ENCODE data around the gene CTNNAL1.
"Not testable (repeated sequence)": the region's sequence is repeated elsewhere in the genome, so short reads cannot be mapped to it uniquely, and the experiment has no call there.

The CTNNAL1 gene

DNA sequence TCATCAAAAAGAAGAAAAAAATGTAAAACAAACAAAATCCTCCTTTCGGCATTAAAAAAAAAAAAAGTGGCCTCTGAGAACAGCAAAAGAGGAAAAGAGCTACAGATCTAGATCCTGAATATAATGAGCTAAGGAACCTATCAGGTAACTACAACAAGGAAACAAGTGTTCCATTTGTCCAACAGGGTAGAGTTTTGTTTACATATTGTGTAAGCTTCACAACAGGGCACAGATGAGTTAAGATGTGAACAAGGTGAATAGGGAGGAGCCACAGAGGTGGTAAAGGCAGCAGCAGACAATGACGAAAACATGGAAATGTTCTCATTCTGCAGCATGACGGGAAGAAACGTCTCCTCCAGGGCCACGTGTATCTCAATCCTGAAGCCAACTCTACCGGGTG lies 93.8 kb downstream of the CTNNAL1 start:
- no peaks in the 10 kb centered on the region for H3K9me3 ChIP-seq (replicated peaks in 1 of 11)
- H3K9ac ChIP-seq: no peak overlapping the region
- H3K27ac ChIP-seq: no peak overlapping the region
- H3K4me1 ChIP-seq: no peaks in the 10 kb centered on the region
- peaks cover 73 to 99% (median 97%) of the 10 kb centered on the region in 11 experiments for H3K36me3 ChIP-seq
- no peaks in the 10 kb centered on the region for H3K27me3 ChIP-seq
- no peak overlapping the region for H3K4me2 ChIP-seq
- no peaks in the 10 kb centered on the region; a peak in 1 of 22 replicates for H4K20me1 ChIP-seq
- no peak overlapping the region for H3K4me3 ChIP-seq
- no peak for TF ChIP-seq Cebpa-rat (IDR thresholded peaks at IDR 0.05)

DNA sequence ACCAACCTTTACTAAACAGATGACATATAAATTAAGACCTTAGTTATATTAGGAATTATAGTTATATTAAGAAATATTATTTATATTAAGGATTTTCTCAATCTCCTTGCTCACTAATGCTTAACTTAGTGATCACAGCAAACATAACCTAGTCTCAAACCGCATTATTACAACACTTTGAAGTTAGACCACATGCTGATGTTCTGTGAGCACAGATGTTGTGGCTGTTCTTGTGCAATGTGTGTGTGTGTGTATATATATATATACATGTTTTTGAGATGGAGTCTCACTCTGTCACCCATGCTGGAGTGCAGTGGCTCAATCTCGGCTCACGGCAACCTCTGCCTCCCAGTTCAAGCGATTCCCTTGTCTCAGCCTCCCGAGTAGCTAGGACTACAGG lies 99.9 kb downstream of the CTNNAL1 start:
- Histone ChIP-seq H3K9ac (no peak overlapping the region), H3K4me2 (no peak overlapping the region), H3K4me3 (no peak overlapping the region), H3K36me3 (peaks cover 79 to 98% (median 90%) of the 10 kb centered on the region in 11 experiments), H3K27me3 (no peaks in the 10 kb centered on the region), H3K27ac (peak overlapping the region in 2 of 11 experiments; percentile 15 to 39; a peak in 3 of 22 replicates), H3K9me3 (replicated peaks in 1 of 11) (no peaks in the 10 kb centered on the region), H3K4me1 (no peaks in the 10 kb centered on the region), H4K20me1 (no peaks in the 10 kb centered on the region)
- 0 out of 22 replicates have a peak, but pooled peaks of 1 of the 11 experiments have one; percentile 23 for TF ChIP-seq Cebpa-rat (IDR thresholded peaks at IDR 0.05)

DNA sequence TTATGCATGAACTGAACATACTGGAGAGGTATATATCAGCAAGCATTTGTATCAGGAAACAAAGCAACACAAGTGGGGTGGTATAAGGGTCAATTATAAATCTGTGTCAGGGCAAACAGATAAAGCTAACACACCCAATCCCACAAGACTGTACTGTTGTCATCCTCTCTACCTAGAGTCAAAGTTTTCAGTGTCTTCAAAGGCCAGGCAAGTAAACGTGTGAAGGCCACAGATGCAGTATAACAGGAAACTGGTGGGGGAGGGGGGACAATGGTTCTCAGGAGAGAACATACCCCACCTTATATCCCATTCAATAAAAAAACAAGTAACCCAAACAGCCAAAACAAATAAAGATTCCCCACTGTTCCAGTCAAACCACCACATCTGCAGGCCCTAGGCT lies 101.5 kb downstream of the CTNNAL1 start:
- H3K4me3 ChIP-seq: no peak overlapping the region
- H3K27me3 ChIP-seq: no peaks in the 10 kb centered on the region
- no peak overlapping the region for H3K9ac ChIP-seq
- no peaks in the 10 kb centered on the region for H3K4me1 ChIP-seq
- H3K9me3 ChIP-seq (replicated peaks in 1 of 11): no peaks in the 10 kb centered on the region
- H4K20me1 ChIP-seq: no peaks in the 10 kb centered on the region
- H3K36me3 ChIP-seq: peaks cover 80 to 98% (median 90%) of the 10 kb centered on the region in 11 experiments
- H3K4me2 ChIP-seq: no peak overlapping the region
- TF ChIP-seq Cebpa-rat (IDR thresholded peaks at IDR 0.05): no peak
- peak overlapping the region in 1 of 11 experiments; percentile 14; a peak in 1 of 22 replicates for H3K27ac ChIP-seq

DNA sequence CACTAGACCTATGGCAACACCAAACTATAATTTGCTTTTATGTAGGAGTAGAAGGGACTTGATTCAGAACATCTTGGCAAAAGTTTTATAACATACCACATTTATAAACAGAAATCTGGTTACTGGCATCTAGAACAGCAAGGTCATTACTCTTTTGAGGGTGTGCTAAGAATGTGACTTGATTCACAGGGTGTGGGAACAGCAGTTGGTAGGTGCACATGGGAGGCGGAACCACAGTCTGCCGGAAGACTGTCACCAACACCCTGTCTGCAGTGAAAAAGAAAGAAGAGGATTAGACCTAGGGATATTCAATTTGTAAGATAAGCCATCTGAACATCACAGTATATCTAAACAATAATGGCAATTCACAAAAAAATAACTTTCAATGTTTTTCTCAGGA lies 102.4 kb downstream of the CTNNAL1 start:
- H3K36me3 ChIP-seq: peaks cover 85 to 98% (median 92%) of the 10 kb centered on the region in 11 experiments

DNA sequence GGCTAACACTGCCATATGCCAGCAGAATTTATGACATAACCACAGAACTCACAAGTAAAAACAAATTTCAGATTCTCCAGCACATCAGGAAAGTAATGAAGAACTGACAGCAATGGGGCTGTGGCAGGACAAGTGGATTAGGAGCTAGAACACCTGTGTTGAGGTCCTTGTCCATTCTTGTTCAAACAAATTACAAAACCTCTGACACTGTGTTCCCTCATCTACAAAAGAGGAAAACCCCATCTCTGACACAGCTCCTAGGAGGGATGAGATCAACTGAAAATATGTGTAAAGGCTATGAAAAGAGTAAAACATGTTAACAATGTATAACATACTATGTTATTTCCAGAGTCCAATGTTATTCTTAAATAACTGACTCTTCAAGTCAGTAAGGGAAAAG lies 102.9 kb downstream of the CTNNAL1 start:
- Histone ChIP-seq H4K20me1 (no peaks in the 10 kb centered on the region), H3K4me3 (no peak overlapping the region), H3K9me3 (replicated peaks in 1 of 11) (no peaks in the 10 kb centered on the region), H3K36me3 (peaks cover 86 to 98% (median 93%) of the 10 kb centered on the region in 11 experiments), H3K9ac (no peak overlapping the region), H3K27ac (no peak overlapping the region), H3K4me2 (no peak overlapping the region), H3K27me3 (no peaks in the 10 kb centered on the region), H3K4me1 (no peaks in the 10 kb centered on the region)
- no peak for TF ChIP-seq Cebpa-rat (IDR thresholded peaks at IDR 0.05)

More for the DNA sequence above, 102.4 kb downstream of the CTNNAL1 start:
- no peak overlapping the region for H3K4me3 ChIP-seq
- no peak for TF ChIP-seq Cebpa-rat (IDR thresholded peaks at IDR 0.05)
- H3K9ac ChIP-seq: no peak overlapping the region
- H3K27ac ChIP-seq: no peak overlapping the region
- H3K4me2 ChIP-seq: no peak overlapping the region
- H3K27me3 ChIP-seq: no peaks in the 10 kb centered on the region
- no peaks in the 10 kb centered on the region for H4K20me1 ChIP-seq
- H3K9me3 ChIP-seq (replicated peaks in 1 of 11): no peaks in the 10 kb centered on the region
- no peaks in the 10 kb centered on the region for H3K4me1 ChIP-seq

DNA sequence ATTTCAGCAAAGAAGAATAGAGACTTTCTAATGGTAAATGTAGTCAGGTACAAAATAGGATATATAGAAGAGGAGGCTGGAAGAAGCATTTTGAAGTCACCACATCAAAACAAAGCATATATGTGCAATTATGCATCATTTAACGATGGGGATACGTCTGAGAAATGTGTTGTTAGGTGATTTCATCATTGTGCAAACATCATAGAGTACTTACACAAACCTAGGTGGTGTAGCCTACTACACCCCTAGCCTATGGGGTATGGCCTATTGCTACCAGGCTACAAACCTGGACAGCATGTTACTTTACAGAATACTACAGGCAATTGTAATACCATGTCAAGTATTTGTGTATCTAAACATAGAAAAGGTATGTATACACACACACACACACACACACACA lies 107.8 kb downstream of the CTNNAL1 start:
- Histone ChIP-seq H3K9me3 (replicated peaks in 1 of 11) (no peaks in the 10 kb centered on the region), H3K9ac (no peak overlapping the region), H3K27ac (no peak overlapping the region), H3K36me3 (peaks cover 88 to 100% (median 95%) of the 10 kb centered on the region in 11 experiments), H3K4me2 (no peak overlapping the region), H4K20me1 (no peaks in the 10 kb centered on the region), H3K4me3 (no peak overlapping the region), H3K27me3 (no peaks in the 10 kb centered on the region), H3K4me1 (no peaks in the 10 kb centered on the region)
- no peak for TF ChIP-seq Cebpa-rat (IDR thresholded peaks at IDR 0.05)

DNA sequence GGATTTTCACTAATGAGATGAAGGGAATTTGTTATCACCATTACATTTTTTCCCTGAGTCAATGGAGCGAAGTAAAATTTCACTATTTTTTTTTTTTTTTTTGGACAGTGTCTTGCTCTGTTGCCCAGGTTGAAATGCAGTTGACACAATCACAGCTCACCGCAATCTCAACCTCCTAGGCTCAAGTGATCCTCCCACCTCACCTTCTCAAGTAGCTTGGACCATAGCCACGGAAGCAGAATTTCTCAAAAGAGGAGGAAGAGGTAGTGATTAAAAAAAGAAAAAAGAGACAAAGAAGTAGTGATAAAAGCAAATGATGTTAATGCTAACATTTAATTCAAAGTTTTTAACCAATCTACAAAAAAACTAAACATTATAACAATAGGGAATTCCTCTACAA lies 109.1 kb downstream of the CTNNAL1 start:
- no peak overlapping the region for H3K4me3 ChIP-seq
- H3K4me1 ChIP-seq: no peaks in the 10 kb centered on the region
- H4K20me1 ChIP-seq: no peaks in the 10 kb centered on the region
- H3K9me3 ChIP-seq (replicated peaks in 1 of 11): no peaks in the 10 kb centered on the region
- no peak overlapping the region for H3K27ac ChIP-seq
- no peak overlapping the region for H3K4me2 ChIP-seq
- no peak overlapping the region for H3K9ac ChIP-seq
- no peak for TF ChIP-seq Cebpa-rat (IDR thresholded peaks at IDR 0.05)
- H3K27me3 ChIP-seq: no peaks in the 10 kb centered on the region
- peaks cover 86 to 100% (median 96%) of the 10 kb centered on the region in 11 experiments for H3K36me3 ChIP-seq

DNA sequence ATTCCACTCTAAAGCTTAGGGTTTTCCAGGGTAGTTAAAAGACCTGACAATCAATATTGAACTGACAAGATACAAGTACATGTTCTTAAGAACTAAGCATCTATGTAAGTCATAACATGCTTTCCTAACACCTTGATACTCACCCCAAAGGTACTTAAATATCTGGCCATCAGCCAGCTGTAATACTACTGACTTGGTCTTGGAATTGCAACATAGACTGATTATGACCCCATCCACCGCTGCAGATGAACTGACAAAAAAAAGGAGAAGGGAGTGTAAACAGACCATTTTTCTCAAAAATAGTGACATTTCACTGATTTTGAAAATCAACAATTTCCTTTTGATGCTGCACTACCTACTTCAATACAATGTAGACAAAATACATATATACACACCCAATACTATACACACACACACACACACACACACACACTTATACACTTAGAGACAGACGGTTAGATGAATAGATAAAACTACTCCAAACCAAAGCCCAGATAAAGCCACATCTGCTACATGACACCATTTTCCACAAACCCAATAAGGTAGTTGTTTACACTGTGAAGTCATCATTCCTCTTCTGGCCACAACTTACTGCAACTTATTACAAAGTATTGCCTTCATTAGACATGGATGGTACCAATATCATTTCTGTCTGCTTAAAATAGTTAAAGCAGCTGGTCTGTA lies 109.7 kb downstream of the CTNNAL1 start:
- Histone ChIP-seq H3K4me1 (no peaks in the 10 kb centered on the region), H3K4me3 (no peak overlapping the region), H3K27ac (no peak overlapping the region), H3K27me3 (no peaks in the 10 kb centered on the region), H3K36me3 (peaks cover 84 to 100% (median 96%) of the 10 kb centered on the region in 11 experiments), H3K4me2 (no peak overlapping the region), H4K20me1 (no peaks in the 10 kb centered on the region), H3K9ac (no peak overlapping the region), H3K9me3 (replicated peaks in 1 of 11) (no peaks in the 10 kb centered on the region)
- no peak for TF ChIP-seq Cebpa-rat (IDR thresholded peaks at IDR 0.05)

DNA sequence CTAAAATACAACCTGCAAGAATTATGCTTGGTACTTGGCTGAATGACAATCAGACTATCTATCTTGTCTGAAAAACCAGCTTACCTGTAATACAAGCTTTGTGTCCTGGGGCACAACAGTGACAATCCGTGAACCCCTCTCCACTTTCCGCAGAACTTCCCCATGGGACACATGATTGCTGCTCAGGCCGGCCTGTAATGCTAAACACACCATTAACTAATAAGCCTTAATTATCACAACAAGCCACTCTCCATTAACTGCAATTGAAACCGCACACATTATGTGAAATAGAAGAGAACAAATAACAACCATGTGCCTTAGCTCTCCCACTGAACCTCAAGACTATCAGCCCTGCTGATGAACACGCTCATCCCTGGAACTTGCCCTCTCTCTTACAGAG lies 113.1 kb downstream of the CTNNAL1 start:
- H3K27me3 ChIP-seq: no peaks in the 10 kb centered on the region
- no peak overlapping the region for H3K4me2 ChIP-seq
- H3K9ac ChIP-seq: no peak overlapping the region
- peaks cover 84 to 100% (median 96%) of the 10 kb centered on the region in 11 experiments for H3K36me3 ChIP-seq
- no peaks in the 10 kb centered on the region for H3K4me1 ChIP-seq
- H4K20me1 ChIP-seq: no peaks in the 10 kb centered on the region
- H3K4me3 ChIP-seq: no peak overlapping the region
- no peaks in the 10 kb centered on the region for H3K9me3 ChIP-seq (replicated peaks in 1 of 11)
- TF ChIP-seq Cebpa-rat (IDR thresholded peaks at IDR 0.05): no peak
- H3K27ac ChIP-seq: no peak overlapping the region

DNA sequence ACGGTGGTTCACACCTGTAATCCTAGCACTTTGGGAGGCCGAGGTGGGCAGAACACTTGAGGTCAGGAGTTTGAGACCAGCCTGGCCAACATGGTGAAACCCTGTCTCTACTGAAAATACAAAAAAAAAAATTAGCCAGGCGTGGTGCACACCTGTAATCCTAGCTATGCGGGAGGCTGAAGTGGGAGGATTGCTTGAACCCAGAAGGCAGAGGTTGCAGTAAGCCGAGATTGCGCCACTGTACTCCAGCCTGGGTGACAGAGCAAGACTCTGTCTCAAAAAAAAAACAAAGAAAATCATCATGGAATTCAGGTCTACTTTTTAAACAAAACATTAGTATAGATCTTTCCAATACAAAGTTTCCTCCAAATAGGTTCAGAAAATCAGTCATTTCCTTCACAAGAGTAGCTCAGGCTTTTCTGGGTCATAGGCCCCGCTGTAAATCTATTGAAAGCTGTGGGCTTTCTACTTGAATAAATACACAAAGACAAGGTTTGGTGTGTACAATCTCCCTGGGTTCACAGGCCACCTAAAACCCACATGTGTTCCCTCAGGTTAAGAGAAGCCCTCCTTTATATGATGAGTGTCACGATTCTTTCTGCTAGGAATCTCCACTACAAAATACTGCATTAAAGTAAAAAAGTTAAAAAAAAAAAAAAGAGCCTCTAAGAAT lies 114.1 kb downstream of the CTNNAL1 start:
- peaks cover 86 to 100% (median 96%) of the 10 kb centered on the region in 11 experiments for H3K36me3 ChIP-seq
- not testable (repeated sequence) for H3K9ac ChIP-seq; H3K9me3 ChIP-seq (replicated peaks in 1 of 11); H3K27me3 ChIP-seq; H3K4me3 ChIP-seq; H3K27ac ChIP-seq; H3K4me2 ChIP-seq; H3K4me1 ChIP-seq; H4K20me1 ChIP-seq

Measured in BLaER1 treated with 17β-estradiol and CSF1 and Interleukin-3, amounts not matched to agents 10 nM and 100 nM (cell line).